ENCODE measurements around the gene WDR81.
"Not testable (repeated sequence)": the region's sequence is repeated elsewhere in the genome, so short reads cannot be mapped to it uniquely, and the experiment has no call there.

Gene WDR81

GRCh38 chr17:1724351-1724868, at the start of gene WDR81:
Gene WDR81, plus strand, starts transcription at chr17:1724704. Its CDS starts 256 bp downstream, at chr17:1724960.
- peak; percentile 69 to 70 for DNase-seq

GRCh38 chr17:1676401-1676800, 48.1 kb upstream of the WDR81 start:
- DNase-seq: no peak

- DNase-seq: peak; percentile 27 to 54
Measured at GRCh38 chr17:1683459-1683858, 41.0 kb upstream of the WDR81 start.

DNA sequence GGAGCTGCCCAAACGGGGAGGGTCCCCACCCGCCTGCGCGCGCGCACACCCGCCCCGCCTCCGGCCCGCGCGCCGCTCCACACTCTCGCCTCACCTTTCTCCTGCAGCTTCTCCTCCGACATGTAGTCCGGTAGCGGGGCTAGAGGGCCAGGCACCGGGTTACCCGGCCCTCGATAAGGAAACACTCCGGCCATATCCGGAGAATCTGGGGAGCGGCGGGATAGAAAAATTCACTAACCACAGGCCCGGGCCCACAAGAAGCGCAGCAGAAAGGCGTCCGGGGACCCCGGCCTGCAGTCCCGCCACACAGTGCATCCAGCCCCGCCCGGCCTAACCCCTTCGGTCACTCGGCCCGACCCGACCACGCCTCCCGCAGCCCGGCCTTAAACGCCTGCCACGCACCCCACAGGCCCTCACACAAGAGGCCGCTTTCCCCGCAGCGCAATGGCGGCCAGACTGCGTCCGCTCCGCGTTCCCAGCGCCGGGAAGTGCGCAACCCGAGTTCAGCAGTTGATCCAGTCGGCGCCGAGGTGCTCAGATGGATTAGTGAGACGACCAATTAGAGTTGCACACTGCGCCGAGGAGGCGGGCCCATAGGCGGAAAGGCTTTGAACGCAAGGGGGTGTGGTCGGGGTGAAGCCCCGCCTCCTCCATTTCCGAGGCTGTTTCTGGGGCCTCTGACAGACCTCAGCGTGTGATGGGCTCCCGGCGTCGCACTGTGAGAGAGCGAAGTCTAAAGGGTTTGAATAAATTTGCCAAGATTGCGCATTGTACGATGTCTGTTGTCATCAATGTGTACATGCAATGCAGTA, 39.9 kb upstream of the WDR81 start, which contains the start of gene PRPF8:
TSS of gene PRPF8 (minus strand) at position 490 of the 812 bp plus-strand sequence. CDS start at position 194, 296 bp downstream.
- peak; percentile 95 to 99 for DNase-seq

GRCh38 chr17:1686086-1686485, 38.4 kb upstream of the WDR81 start:
- DNase-seq: no peak

GRCh38 chr17:1688405-1688804, 36.1 kb upstream of the WDR81 start:
- not testable (repeated sequence) for DNase-seq

DNA sequence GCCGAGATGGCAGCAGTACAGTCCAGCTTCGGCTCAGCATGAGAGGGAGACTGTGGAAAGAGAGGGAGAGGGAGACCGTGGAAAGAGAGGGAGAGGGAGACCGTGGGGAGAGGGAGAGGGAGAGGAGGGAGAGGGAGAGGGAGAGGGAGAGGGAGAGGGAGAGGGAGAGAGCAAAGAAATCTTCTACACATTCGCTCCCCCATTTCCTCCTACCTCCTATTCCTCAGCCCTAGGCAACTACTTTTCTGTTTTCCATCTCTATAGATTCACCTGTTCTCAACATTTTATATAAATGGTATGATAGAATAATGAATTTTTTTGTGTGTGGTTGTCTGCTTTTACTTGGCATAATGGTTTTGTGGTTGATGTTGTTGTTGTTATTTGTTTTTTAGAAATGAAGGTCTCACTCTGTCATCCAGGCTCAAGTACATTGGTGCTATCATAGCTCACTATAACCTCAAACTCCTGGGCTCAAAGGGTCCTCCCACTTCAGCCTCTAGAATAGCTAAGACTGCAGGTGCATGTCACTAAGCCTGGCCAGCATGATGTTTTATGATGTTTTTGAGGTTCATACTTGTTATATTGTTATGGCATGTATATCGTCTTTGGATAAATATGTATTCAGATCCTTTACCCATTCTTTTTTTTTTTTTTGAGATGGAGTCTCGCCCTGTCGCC, 33.8 kb upstream of the WDR81 start:
- DNase-seq: no peak

DNA sequence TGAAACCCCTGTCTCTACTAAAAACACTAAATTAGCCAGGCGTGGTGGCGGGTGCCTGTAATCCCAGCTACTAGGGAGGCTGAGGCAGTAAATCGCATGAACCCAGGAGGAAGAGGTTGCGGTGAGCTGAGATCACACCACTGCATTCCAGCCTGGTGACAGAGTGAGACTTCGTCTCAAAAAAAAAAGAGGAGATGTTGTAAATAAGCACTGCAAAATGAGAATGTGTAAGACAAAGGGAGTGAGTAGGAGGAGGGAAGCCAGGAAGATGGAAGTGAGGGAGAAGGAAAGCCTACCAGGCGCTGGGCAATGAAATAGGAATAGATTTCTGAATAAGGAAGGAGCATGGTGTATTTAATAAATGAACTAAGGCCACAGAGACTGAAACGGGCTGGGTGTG, 31.2 kb upstream of the WDR81 start:
- no peak for DNase-seq

DNA sequence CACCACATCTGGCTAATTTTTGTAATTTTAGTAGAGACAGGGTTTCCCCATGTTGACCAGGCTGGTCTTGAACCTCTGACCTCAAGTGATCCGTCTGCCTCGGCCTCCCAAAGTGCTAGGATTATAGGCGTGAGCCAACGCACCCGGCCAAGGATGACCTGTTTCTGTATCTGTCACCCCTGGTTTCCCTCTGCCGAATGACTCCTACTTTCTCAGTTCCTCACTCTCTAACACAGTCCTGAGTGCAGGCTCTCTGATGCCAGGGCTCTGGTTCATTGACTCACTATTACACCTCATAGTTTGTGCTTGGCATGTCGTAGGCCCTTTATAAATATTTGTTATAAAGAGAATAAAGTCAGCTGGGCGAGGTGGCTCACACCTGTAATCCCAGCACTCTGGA, 29.1 kb upstream of the WDR81 start:
- DNase-seq: no peak

DNA sequence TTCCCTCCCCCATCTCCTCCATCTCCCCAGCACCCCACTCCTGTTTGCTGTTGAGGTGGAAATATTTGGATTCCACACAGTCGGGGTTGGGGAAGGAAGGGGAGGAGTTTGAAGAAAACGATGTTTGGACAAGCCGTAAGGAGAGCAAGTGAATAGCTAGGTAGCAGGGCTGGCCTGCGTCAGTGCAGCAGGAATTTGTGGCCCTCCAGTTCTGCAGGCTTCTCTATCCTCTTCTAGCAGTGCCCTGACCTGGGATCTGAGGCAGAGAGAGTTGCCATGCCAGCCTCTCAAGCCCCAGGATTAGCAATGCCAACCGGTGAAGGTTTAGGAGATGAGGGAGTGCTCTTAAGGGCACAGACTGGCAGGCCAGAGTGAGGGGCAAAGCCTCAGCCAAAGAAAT, 26.8 kb upstream of the WDR81 start:
- DNase-seq: no peak

- DNase-seq: not testable (repeated sequence)
Measured at GRCh38 chr17:1699891-1700290, 24.6 kb upstream of the WDR81 start.

- no peak for DNase-seq
Measured at GRCh38 chr17:1703063-1703462, 21.4 kb upstream of the WDR81 start.

DNA sequence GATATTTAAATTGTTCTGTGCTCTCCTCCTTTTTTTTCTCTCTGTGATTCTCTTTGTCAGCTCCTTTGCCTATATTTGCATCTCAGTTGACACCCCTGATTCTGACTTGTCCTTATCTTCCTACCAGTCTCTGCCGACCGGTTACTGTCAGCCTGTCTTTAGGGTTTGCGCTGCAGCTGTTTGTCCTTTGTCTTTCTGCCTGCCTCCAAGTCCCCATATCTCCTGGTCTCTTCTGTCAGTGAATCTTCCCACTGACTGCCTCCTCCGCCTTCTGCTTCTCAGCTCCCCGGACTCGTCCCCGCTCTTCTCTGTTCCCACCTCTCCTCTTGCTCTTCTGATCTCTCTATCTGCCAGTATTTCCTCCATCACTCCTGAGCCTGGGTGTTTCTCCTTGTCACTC, 19.5 kb upstream of the WDR81 start:
- DNase-seq: no peak

- no peak for DNase-seq
Measured at GRCh38 chr17:1707107-1707506, 17.4 kb upstream of the WDR81 start.

GRCh38 chr17:1708791-1709346, 15.6 kb upstream of the WDR81 start:
- not testable (repeated sequence) for DNase-seq

- peak in 1 of 2 donors; percentile 39 for DNase-seq
Measured at GRCh38 chr17:1709403-1709951, 15.0 kb upstream of the WDR81 start.

DNA sequence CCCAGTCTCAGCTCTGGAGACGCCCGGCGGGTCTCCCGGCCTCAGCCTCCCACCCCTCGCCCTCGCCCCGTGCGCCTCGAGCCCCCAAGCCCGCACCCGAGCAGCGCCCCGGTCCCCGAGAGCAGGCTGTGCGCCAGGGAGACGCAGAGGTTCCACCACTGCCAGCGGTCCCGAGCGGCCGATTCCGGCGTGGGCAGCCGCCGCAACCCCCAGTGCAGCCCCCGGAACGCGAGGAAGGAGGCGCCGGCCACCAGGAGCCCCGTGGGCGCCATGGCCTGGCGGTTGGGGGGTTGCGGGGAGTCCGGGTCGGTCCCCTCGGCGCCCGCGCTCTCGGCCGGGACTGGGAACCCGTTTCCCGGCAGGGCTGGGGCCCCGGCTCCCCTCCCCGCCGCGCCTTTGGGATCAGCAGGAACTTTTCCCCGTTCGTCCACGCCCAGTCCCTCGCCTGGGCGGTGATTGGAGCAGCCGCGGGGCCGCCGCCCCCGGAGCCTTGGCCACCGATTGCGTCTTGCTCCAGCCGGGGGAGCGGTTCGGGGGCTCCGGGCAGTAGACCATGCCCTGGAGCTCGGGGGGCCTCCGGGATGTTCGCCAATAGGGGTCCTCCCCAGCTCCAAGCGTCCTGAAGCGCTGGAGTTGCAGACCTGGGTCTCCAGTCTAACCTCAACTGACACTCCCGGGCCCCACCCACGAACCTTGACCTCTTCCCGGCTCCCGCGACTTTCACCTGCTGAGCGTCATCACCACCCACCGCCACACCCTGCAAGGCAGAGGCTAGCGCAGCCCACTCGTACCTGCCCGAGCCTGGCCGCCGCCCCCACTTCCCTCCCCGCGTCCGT, 14.3 kb upstream of the WDR81 start, which contains the start of gene TLCD2:
TSS of gene TLCD2 (minus strand) at position 407 of the 836 bp plus-strand sequence. CDS start at position 272, 135 bp downstream.
- DNase-seq: peak; percentile 45 to 49

GRCh38 chr17:1710807-1711553, 13.5 kb upstream of the WDR81 start:
- DNase-seq: no peak

DNA sequence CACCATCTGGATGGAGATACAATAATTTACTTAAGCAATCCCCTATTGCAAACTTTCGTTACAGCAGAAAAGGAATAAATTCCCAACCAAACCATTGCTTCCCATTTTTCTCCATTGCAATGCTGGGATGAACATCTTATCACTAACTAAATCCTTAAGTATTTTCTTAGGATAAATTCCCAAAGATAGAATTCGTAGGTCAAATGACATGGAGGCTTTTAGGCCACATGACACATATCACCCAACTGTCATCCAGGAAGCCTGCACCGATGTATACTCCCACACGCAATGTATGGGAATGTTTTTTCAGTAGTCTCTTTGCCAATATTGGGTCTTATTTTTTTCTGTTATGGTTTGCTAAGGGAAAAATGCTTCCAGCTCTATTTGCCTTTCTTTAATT, 12.7 kb upstream of the WDR81 start:
- DNase-seq: no peak

DNA sequence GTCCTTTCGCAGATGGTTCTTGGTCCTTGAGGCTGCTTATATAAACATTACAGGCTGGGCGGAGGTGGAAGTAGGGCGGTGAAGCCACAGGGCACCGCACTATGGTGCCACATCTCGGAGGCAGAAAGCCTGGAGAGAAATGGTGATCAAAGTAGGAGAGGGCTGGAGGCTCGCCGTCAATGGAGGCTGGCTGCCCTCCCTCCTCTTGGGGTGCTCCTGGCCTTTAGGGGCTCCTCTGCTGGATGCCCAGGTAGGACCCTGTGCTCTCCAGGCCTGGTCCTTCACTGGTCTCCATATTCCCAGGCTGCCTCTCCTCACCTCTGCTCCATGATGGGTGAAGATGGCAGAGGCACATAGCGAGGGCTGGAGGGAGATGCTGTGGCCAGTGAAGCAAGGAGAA, 12.2 kb upstream of the WDR81 start:
- no peak for DNase-seq

- DNase-seq: no peak
Measured at GRCh38 chr17:1713160-1713877, 11.2 kb upstream of the WDR81 start.

All from inflammatory macrophage treated with lipopolysaccharide for 1 hour (primary cell).